ENCODE results near the gene SMARCD1.

SMARCD1 gene

GRCh38 chr12:50112456-50113218, 27.5 kb downstream of the SMARCD1 start:
- peaks cover 24% of the 10 kb centered on the region for H3K79me2 ChIP-seq (ENCODE audit: insufficient read depth, low read length)
- peaks cover 7% of the 10 kb centered on the region; the same call in 1 of the 2 replicates for H3K36me3 ChIP-seq (ENCODE audit: insufficient read depth, low read length)
- H3K4me3 ChIP-seq (ENCODE audit: low read depth, low read length, poor library complexity, severe bottlenecking) = peak overlapping the region; percentile 87
- H3K4me2 ChIP-seq (ENCODE audit: low read length) = peak overlapping the region; percentile 61
- peaks cover 26% of the 10 kb centered on the region for H3K4me1 ChIP-seq (ENCODE audit: insufficient read depth, low read length, severe bottlenecking)
- H4K20me1 ChIP-seq (ENCODE audit: insufficient read depth, low read length) = no peaks in the 10 kb centered on the region
- H3K27ac ChIP-seq (ENCODE audit: low read depth, low read length, poor library complexity, severe bottlenecking) = peak overlapping the region; percentile 60
- no peak overlapping the region for H2AFZ ChIP-seq (ENCODE audit: low read length)
- H3K9me3 ChIP-seq (ENCODE audit: low read length) = no peaks in the 10 kb centered on the region
- H3K9ac ChIP-seq (ENCODE audit: low read length) = peak overlapping the region; percentile 79
- H3F3A ChIP-seq (ENCODE audit: insufficient read depth, low read length) = no peaks in the 10 kb centered on the region
- H3K9me2 ChIP-seq (ENCODE audit: low read depth, low read length) = no peaks in the 10 kb centered on the region
- TF ChIP-seq EZH2 (IDR thresholded peaks at IDR 0.05; ENCODE audit: borderline replicate concordance, low read length) (no peak), CTCF (IDR thresholded peaks at IDR 0.05; ENCODE audit: low read length) (no peak)
- no peaks in the 10 kb centered on the region for H3K27me3 ChIP-seq (ENCODE audit: insufficient read depth, low read length)

GRCh38 chr12:50117057-50117622, 32.0 kb downstream of the SMARCD1 start:
- H3K27me3 ChIP-seq (ENCODE audit: insufficient read depth, low read length) = no peaks in the 10 kb centered on the region
- no peak overlapping the region for H3K27ac ChIP-seq (ENCODE audit: low read depth, low read length, poor library complexity, severe bottlenecking)
- no peak overlapping the region for H3K4me2 ChIP-seq (ENCODE audit: low read length)
- TF ChIP-seq EZH2 (IDR thresholded peaks at IDR 0.05; ENCODE audit: borderline replicate concordance, low read length) (no peak), CTCF (IDR thresholded peaks at IDR 0.05; ENCODE audit: low read length) (no peak)
- peaks cover 11% of the 10 kb centered on the region for H3K4me1 ChIP-seq (ENCODE audit: insufficient read depth, low read length, severe bottlenecking)
- no peaks in the 10 kb centered on the region for H3K9me3 ChIP-seq (ENCODE audit: low read length)
- H3K9me2 ChIP-seq (ENCODE audit: low read depth, low read length) = no peaks in the 10 kb centered on the region
- no peak overlapping the region for H2AFZ ChIP-seq (ENCODE audit: low read length)
- H3K4me3 ChIP-seq (ENCODE audit: low read depth, low read length, poor library complexity, severe bottlenecking) = no peak overlapping the region
- no peaks in the 10 kb centered on the region for H3F3A ChIP-seq (ENCODE audit: insufficient read depth, low read length)
- H3K9ac ChIP-seq (ENCODE audit: low read length) = no peak overlapping the region
- H3K79me2 ChIP-seq (ENCODE audit: insufficient read depth, low read length) = peaks cover 24% of the 10 kb centered on the region
- peaks cover 41% of the 10 kb centered on the region for H3K36me3 ChIP-seq (ENCODE audit: insufficient read depth, low read length)
- no peaks in the 10 kb centered on the region for H4K20me1 ChIP-seq (ENCODE audit: insufficient read depth, low read length)

DNA sequence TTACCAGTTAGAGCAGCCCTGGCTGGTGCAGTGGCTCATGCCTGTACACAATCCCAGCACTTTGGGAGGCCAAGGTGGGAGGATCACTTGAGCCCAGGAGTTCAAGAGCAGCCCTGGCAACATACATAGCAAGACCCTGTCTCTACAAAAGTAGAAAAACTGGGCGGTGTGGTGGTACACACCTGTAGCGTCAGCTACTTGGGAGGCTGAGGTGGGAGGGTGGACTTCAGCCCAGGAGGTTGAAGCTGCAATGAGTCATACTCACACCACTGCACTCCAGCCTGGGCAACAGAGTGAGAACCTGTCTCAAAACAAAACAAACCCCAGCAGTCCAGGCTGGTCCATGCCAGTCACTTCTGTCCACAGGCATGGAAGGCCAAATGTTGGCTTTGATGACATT, 34.2 kb downstream of the SMARCD1 start:
- Histone ChIP-seq H4K20me1 (ENCODE audit: insufficient read depth, low read length) (no peaks in the 10 kb centered on the region), H3K9me2 (ENCODE audit: low read depth, low read length) (no peaks in the 10 kb centered on the region), H3K79me2 (ENCODE audit: insufficient read depth, low read length) (peaks cover 9% of the 10 kb centered on the region; the same call in 1 of the 2 replicates), H3K4me1 (ENCODE audit: insufficient read depth, low read length, severe bottlenecking) (no peaks in the 10 kb centered on the region), H3F3A (ENCODE audit: insufficient read depth, low read length) (no peaks in the 10 kb centered on the region), H3K9ac (ENCODE audit: low read length) (no peak overlapping the region), H3K27me3 (ENCODE audit: insufficient read depth, low read length) (no peaks in the 10 kb centered on the region), H2AFZ (ENCODE audit: low read length) (no peak overlapping the region), H3K36me3 (ENCODE audit: insufficient read depth, low read length) (peaks cover 58% of the 10 kb centered on the region), H3K4me2 (ENCODE audit: low read length) (no peak overlapping the region), H3K27ac (ENCODE audit: low read depth, low read length, poor library complexity, severe bottlenecking) (no peak overlapping the region), H3K9me3 (ENCODE audit: low read length) (no peaks in the 10 kb centered on the region), H3K4me3 (ENCODE audit: low read depth, low read length, poor library complexity, severe bottlenecking) (no peak overlapping the region)
- TF ChIP-seq CTCF (IDR thresholded peaks at IDR 0.05; ENCODE audit: low read length) (no peak), EZH2 (IDR thresholded peaks at IDR 0.05; ENCODE audit: borderline replicate concordance, low read length) (no peak)
